Measurements from ENCODE around the gene TNF.

DNA sequence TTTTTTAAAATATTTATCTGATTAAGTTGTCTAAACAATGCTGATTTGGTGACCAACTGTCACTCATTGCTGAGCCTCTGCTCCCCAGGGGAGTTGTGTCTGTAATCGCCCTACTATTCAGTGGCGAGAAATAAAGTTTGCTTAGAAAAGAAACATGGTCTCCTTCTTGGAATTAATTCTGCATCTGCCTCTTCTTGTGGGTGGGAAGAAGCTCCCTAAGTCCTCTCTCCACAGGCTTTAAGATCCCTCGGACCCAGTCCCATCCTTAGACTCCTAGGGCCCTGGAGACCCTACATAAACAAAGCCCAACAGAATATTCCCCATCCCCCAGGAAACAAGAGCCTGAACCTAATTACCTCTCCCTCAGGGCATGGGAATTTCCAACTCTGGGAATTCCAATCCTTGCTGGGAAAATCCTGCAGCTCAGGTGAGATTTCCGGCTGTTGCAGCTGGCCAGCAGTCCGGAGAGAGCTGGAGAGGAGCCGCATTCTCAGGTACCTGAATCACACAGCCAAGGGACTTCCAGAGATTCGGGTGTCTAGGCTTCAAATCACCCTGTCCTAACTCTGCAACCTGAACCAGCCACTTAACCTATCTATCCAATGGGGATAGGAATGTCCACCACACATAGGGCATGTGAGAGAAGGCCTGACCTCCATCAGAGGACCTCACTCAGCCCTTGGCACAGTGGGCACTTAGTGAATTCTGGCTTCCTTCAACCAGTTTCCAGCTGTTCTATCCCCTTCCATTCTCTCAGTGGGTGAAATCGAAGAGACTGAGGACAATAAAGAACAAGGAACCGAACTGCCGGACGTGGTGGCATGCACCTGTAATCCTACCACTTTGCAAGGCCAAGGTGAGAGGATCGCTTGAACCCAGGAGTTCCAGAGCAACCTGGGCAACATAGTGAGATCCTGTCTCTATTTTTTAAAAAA lies 3.1 kb downstream of the TNF start:
- TF ChIP-seq, protein P1, sequence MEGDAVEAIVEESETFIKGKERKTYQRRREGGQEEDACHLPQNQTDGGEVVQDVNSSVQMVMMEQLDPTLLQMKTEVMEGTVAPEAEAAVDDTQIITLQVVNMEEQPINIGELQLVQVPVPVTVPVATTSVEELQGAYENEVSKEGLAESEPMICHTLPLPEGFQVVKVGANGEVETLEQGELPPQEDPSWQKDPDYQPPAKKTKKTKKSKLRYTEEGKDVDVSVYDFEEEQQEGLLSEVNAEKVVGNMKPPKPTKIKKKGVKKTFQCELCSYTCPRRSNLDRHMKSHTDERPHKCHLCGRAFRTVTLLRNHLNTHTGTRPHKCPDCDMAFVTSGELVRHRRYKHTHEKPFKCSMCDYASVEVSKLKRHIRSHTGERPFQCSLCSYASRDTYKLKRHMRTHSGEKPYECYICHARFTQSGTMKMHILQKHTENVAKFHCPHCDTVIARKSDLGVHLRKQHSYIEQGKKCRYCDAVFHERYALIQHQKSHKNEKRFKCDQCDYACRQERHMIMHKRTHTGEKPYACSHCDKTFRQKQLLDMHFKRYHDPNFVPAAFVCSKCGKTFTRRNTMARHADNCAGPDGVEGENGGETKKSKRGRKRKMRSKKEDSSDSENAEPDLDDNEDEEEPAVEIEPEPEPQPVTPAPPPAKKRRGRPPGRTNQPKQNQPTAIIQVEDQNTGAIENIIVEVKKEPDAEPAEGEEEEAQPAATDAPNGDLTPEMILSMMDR (IDR thresholded peaks at IDR 0.05), result no peak
- no peak for TF ChIP-seq POLR2A (IDR thresholded peaks at IDR 0.05)
